DND-41 (cell line): ENCODE results near the gene TTLL10.

ENCODE experiments used
- ATAC-seq: fragments of 200-7000 bp; cut with Tn5 transposase; 3 replicates; pipeline ENCODE4 v1.9.1; 2021; ENCODE audit warnings: low read depth; ENCODE audit not compliant: insufficient read depth
- DNase-seq: peaks from one replicate; pipeline ENCODE4 v3.0.0-alpha.2; 2020
- H2AFZ ChIP-seq: 2 replicates; pipeline ENCODE4 v1.6.0; 2012; ENCODE audit warnings: low read depth, low read length
- H3K27ac ChIP-seq: 2 replicates; pipeline ENCODE4 v1.5.1; 2012; ENCODE audit warnings: low read length, inconsistent platforms
- H3K27me3 ChIP-seq: fragments of 200-600 bp; sonication (generic); 2 replicates; pipeline ENCODE4 v1.6.0; 2012; ENCODE audit warnings: low read length, mild to moderate bottlenecking, inconsistent platforms; ENCODE audit not compliant: insufficient read depth, poor library complexity
- H3K36me3 ChIP-seq: 2 replicates; pipeline ENCODE4 v1.5.1; 2012; ENCODE audit warnings: low read length, inconsistent platforms; ENCODE audit not compliant: insufficient read depth
- H3K4me1 ChIP-seq: 2 replicates; pipeline ENCODE4 v1.5.1; 2012; ENCODE audit warnings: mild to moderate bottlenecking, low read length; ENCODE audit not compliant: insufficient read depth
- H3K4me2 ChIP-seq: 2 replicates; pipeline ENCODE4 v1.6.0; 2012; ENCODE audit warnings: mild to moderate bottlenecking, moderate library complexity, low read length, inconsistent platforms; ENCODE audit not compliant: insufficient read depth
- H3K4me3 ChIP-seq, 2 experiments: fragments of 200-600 bp in 1 of 2; shearing (Covaris generic) in 1 of 2; 2 replicates each; pipeline ENCODE4 v1.5.1; 2012 to 2016; ENCODE audit warnings: inconsistent platforms in 2 of 2, low read length in 2 of 2, mild to moderate bottlenecking in 2 of 2, low read depth in 1 of 2, moderate library complexity in 1 of 2
- H3K79me2 ChIP-seq: 2 replicates; pipeline ENCODE4 v1.6.0; 2012; ENCODE audit warnings: low read length, inconsistent platforms; ENCODE audit not compliant: insufficient read depth
- H3K9ac ChIP-seq: 2 replicates; pipeline ENCODE4 v1.6.0; 2012; ENCODE audit warnings: low read depth, mild to moderate bottlenecking, inconsistent platforms, low read length, moderate library complexity
- H3K9me3 ChIP-seq: 2 replicates; pipeline ENCODE4 v1.5.1; 2012; ENCODE audit warnings: low read length, moderate library complexity, mild to moderate bottlenecking, inconsistent platforms; ENCODE audit not compliant: insufficient read depth, severe bottlenecking
- H4K20me1 ChIP-seq: 2 replicates; pipeline ENCODE4 v1.6.0; 2012; ENCODE audit warnings: low read length; ENCODE audit not compliant: insufficient read depth
- EZH2 ChIP-seq: IDR thresholded peaks from 3 replicates; pipeline ENCODE4 v1.6.1; 2012; ENCODE audit warnings: borderline replicate concordance, low read depth, mild to moderate bottlenecking, moderate library complexity, low read length, inconsistent platforms; ENCODE audit not compliant: severe bottlenecking
- TF ChIP-seq, protein P1 (sequence below): IDR thresholded peaks from 2 replicates; pipeline ENCODE4 v1.5.1; 2012; ENCODE audit warnings: borderline replicate concordance, low read length, moderate library complexity, mild to moderate bottlenecking; ENCODE audit not compliant: poor library complexity, severe bottlenecking; ENCODE audit errors: extremely low read depth

Gene TTLL10

DNA sequence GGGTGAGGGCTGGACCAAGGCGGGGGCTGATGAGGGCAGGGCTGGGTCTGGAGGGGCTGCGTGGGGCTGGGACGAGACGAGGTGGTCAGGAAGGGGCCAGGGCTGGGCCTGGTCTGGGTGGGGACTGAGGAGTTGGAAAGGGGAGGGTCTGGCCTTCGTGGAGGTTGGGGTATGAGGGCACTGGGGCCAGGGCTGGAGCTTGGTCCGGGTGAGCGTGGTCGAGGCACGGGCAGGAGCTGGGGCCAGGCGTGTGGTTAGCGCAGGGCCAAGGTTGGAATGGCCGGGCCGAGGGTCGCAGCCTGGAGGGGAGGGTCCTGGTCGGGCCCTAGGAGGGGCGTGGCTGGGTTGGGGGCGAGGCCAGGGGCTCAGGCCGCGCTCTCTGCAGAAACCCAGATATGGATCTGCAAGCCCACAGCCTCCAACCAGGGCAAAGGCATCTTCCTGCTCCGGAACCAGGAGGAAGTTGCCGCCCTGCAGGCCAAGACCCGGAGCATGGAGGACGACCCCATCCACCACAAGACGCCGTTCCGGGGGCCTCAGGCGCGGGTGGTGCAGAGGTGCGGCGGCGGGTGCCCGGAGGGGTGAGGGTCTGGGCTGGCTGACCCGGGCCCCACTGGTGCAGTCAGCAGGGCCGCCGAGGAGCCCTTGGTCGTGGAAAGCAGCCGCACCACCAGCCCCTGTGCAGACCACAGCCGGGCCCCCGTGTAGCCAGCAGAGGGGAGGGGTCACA is 9.0 kb downstream of the TTLL10 start:
- DNase-seq, result no peak
- no peak overlapping the region for H3K4me3 ChIP-seq
- no peak overlapping the region for H3K9ac ChIP-seq
- H2AFZ ChIP-seq, result no peak overlapping the region
- TF ChIP-seq, protein P1, sequence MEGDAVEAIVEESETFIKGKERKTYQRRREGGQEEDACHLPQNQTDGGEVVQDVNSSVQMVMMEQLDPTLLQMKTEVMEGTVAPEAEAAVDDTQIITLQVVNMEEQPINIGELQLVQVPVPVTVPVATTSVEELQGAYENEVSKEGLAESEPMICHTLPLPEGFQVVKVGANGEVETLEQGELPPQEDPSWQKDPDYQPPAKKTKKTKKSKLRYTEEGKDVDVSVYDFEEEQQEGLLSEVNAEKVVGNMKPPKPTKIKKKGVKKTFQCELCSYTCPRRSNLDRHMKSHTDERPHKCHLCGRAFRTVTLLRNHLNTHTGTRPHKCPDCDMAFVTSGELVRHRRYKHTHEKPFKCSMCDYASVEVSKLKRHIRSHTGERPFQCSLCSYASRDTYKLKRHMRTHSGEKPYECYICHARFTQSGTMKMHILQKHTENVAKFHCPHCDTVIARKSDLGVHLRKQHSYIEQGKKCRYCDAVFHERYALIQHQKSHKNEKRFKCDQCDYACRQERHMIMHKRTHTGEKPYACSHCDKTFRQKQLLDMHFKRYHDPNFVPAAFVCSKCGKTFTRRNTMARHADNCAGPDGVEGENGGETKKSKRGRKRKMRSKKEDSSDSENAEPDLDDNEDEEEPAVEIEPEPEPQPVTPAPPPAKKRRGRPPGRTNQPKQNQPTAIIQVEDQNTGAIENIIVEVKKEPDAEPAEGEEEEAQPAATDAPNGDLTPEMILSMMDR, result no peak
- TF ChIP-seq EZH2, result no peak
- H3K27me3 ChIP-seq, result no peaks in the 10 kb centered on the region
- no peaks in the 10 kb centered on the region for H3K9me3 ChIP-seq
- no peaks in the 10 kb centered on the region; the same call in 1 of the 2 replicates for H4K20me1 ChIP-seq
- no peak for ATAC-seq
- H3K4me2 ChIP-seq, result no peak overlapping the region
- H3K79me2 ChIP-seq, result no peaks in the 10 kb centered on the region
- H3K27ac ChIP-seq, result no peak overlapping the region
- H3K4me1 ChIP-seq, result no peaks in the 10 kb centered on the region
- H3K36me3 ChIP-seq, result no peaks in the 10 kb centered on the region

DNA sequence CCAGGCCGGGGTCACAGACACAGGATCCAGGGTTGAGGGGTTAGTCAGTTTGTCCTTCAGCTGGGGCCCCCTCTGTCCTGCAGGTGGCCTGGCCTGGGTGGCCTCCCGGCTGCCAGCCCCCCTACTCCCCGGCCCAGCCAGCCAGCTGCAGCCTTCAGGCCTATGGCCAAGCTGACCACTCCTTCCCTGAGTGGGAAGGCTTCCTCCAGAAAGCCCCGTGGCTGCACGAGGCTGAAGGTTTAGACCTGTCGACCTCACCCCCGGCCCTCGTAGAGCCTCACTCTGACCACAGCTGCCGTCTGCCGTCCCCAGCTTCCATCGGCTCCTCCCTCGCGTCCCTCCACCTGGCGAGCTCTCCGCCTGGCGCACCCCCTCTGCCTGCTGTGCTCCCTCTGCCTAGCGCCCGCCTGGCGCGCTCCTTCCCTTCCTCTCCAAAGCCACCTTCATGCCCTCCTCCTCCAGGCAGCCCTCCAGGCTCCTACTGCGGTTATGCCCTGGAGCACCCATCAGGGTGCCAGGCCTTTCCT is 9.6 kb downstream of the TTLL10 start:
- no peaks in the 10 kb centered on the region for H3K79me2 ChIP-seq
- no peak overlapping the region for H3K4me2 ChIP-seq
- TF ChIP-seq, protein P1, result no peak
- H4K20me1 ChIP-seq, result no peaks in the 10 kb centered on the region; the same call in 1 of the 2 replicates
- no peaks in the 10 kb centered on the region for H3K4me1 ChIP-seq
- no peak overlapping the region for H3K4me3 ChIP-seq
- H3K9ac ChIP-seq, result no peak overlapping the region
- H3K27me3 ChIP-seq, result no peaks in the 10 kb centered on the region
- no peak overlapping the region for H2AFZ ChIP-seq
- no peak for DNase-seq
- H3K27ac ChIP-seq, result no peak overlapping the region
- no peaks in the 10 kb centered on the region for H3K36me3 ChIP-seq
- no peak for ATAC-seq
- H3K9me3 ChIP-seq, result no peaks in the 10 kb centered on the region

DNA sequence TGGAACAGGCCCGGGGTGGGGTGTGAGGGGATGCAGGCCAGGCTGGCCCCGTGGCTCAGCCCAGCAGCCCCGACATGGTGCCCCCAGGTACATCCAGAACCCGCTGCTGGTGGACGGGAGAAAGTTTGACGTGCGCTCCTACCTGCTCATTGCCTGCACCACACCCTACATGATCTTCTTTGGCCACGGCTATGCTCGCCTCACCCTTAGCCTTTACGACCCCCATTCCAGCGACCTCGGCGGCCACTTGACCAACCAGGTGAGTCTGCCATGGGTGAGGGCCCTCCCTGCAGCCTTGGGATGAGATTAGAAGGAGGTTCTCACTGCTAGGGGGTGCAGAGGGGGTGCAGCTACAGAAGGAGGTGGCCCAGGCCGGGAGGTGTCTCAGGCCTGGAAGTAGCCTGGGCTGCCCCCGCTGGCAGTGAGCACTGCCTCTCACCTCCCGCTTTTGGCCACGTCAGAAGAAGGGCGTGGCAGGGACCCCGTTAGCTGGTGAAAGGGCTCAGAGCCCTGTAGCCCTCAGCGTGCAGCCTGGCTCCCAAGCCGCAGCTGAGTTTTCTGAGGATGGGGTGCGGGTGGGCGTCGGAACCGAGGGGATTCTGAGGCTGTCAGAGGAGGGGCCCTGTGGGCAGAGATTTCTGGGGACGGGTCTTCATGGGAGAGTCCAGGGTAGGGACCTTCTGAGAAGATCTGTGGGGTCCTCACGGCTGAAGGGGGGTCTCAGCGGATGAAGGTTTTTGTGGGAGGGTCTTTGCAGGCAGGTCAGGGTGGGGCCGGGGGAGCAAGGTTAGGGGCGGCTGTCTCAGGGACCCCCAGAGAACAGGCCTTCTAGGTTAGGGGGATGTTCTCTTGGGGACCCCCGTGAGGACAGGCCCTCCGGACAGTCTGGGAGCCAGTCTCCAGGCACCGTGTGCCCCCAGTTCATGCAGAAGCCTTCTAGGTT is 10.4 kb downstream of the TTLL10 start:
- DNase-seq, result no peak
- H3K4me3 ChIP-seq, result no peak overlapping the region
- H4K20me1 ChIP-seq, result no peaks in the 10 kb centered on the region; the same call in 1 of the 2 replicates
- no peak for TF ChIP-seq EZH2
- TF ChIP-seq, protein P1, result no peak
- H3K4me1 ChIP-seq, result no peaks in the 10 kb centered on the region
- no peak for ATAC-seq
- H3K9me3 ChIP-seq, result no peaks in the 10 kb centered on the region
- H2AFZ ChIP-seq, result no peak overlapping the region
- no peaks in the 10 kb centered on the region for H3K27me3 ChIP-seq
- H3K36me3 ChIP-seq, result no peaks in the 10 kb centered on the region
- H3K9ac ChIP-seq, result no peak overlapping the region
- no peak overlapping the region for H3K27ac ChIP-seq
- no peak overlapping the region for H3K4me2 ChIP-seq
- H3K79me2 ChIP-seq, result no peaks in the 10 kb centered on the region
